ENCODE data around the gene RAB31.
"Not testable (repeated sequence)": the region's sequence is repeated elsewhere in the genome, so short reads cannot be mapped to it uniquely, and the experiment has no call there.

RAB31 gene

GRCh38 chr18:9848170-9848879 lies 140.2 kb downstream of the RAB31 start:
- DNase-seq, result no peak

DNA sequence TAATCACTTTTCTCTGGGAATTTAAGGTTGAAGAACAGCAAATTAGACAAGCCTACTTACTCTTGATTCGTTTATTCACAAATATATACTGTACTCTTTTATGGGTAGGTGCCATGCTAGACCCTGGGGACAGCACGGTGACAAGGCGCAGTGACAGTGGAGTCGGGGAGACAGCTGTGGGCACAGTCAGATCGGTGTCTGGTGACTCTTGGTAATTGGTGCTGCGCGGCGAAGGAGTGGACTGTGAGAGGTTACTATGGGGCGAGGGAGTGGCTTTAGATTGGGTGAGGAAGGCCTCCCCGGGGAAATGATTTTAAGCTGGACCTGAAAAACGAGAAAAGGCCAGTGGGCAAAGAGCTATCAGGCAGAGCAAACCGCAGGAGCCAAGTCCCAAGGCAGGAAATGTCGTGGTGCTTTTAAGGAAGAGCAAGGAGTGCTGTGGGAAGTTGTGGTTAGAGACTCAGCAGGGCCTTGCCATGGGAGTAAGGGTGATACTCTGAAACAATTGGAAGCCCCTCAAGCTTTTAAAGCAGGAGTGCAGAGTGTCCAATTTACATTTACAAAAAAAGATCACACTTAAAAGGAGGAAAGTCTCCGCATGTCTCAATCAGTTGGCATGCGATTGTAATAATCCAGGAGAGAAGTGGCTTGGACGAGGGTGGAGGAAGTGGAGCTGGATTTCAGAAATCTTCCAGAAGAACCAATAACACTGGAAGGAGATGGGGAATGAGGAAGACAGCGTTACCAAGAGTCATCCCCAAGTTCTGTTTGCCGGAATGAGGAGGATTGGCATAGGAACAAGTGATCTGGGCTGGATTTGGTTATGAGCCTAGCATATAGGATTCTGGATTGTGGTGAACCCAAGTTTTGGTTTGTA lies 141.5 kb downstream of the RAB31 start:
- no peak for DNase-seq

GRCh38 chr18:9850309-9850708 lies 142.2 kb downstream of the RAB31 start:
- no peak for DNase-seq

GRCh38 chr18:9851511-9851910 lies 143.4 kb downstream of the RAB31 start:
- no peak for DNase-seq

DNA sequence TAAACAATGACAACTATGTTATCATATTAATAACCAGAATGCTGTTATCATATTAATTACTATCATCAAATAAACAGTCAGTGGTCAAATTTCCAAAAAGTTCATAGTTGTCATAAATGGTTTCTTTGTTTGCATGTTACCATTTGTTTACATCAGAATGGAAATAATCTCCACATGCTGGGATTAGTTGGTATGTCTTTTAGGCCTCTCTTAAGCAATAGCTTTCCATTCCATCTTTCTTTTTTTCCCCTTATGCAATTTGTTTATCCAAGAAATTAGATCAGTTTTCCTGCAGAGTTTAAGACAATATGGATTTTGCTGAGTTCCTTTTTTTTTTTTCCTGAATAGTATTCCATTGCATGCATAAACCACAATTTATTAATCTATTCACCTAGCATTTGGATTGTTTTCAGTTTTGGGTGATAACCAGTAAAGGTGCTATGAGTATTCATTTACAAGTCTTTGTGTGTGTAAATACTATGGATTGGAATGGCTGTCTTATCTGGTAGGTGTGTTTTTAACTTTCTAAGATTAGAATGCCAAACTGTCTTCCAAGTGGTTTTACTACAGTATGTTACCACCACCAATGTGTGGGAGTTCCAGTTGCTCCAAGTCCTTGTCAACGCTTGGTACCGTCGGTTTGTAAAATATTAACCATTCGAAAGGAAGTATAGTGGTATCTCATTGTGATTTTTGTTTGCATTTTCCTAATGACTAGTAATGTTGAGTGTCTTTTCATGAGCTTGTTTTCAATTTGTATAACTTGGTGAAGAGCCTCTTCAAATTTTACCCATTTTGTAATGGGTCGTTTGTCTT lies 144.4 kb downstream of the RAB31 start:
- DNase-seq, result no peak

DNA sequence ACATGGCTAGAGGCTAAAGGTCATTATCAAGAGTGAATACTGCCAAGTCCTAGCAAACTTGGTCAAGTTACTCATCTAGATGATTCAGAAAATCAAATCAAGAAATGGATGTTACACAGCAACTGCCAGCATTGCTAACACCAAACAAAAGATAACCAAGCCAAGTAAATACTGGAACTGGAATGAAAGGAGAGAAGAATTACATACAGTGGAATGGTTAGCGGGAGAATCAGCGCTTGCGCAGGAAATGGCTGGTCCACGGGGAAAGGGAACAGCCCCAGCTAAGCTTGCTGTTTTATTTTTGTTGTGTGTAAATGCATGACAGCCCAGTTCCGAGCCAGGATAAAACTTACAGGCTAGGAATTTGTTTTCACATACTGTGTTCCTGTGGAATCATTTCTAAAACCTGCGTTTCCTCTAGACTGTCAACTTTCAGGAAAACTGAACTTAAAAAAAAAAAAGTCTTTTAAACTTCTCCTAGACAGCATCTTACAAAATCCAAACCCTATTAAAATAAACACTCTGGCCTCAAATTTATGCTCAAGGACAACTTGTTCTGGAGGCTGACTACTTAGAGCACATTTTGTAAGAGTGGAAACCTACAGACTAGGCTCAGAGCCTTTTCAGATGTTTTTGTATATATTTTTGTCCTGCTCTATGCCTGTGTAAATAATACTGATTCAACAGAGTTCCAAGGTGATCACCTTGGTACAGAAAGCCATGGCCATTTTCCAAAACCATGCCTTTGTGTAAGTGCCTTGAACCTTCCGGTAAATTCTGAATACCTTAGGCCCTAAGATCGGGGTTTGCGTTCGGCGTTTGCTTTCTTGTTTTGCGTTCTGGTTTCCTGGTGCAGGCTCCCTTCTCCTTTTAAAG lies 146.9 kb downstream of the RAB31 start:
- no peak for DNase-seq

- no peak for DNase-seq
Observed at GRCh38 chr18:9855681-9856080, 147.6 kb downstream of the RAB31 start.

GRCh38 chr18:9856092-9856491 lies 148.0 kb downstream of the RAB31 start:
- DNase-seq, result no peak

- DNase-seq, result not testable (repeated sequence)
Observed at GRCh38 chr18:9857479-9857998, 149.4 kb downstream of the RAB31 start.

DNA sequence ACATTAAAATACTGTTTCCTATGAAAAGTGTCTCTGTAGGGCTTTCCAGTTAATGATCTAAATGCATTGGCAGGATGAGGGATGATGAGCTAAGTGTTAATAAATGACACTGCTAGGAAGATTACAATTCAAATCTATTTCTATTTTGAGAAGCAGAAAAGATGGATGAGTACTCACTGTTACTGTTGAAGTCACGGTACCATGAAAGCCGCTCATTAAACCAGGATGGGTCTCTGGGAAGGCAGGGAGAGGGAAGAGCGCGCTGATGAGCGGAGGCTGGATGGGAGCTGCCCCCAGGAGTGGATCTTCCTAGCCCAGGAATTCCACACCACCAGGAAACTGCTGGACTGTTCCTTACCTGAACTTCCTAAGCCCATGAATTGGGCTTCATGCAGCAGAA lies 150.5 kb downstream of the RAB31 start:
- DNase-seq, result no peak

- no peak for DNase-seq
Observed at GRCh38 chr18:9859232-9859631, 151.1 kb downstream of the RAB31 start.

GRCh38 chr18:9860682-9861081 lies 152.6 kb downstream of the RAB31 start:
- DNase-seq, result no peak

DNA sequence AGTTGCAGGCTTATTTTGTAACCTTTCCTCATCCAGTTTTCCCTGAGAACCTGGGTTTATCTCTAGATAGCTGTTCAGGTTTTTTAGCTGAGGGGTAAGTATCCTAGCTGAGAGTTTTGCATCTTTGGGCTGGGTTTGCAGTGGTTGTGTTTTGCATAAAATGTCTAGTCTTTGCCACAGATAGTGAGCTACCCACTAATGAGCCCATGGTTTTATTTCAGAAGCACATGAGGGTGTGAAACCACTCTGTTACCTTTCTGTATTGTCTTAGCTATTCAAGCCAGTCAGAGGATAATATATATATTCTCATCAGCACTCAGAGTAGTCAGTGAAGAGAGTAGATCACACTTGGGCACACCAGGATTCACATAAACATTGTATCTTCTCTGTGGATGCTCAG lies 153.1 kb downstream of the RAB31 start:
- no peak for DNase-seq

DNA sequence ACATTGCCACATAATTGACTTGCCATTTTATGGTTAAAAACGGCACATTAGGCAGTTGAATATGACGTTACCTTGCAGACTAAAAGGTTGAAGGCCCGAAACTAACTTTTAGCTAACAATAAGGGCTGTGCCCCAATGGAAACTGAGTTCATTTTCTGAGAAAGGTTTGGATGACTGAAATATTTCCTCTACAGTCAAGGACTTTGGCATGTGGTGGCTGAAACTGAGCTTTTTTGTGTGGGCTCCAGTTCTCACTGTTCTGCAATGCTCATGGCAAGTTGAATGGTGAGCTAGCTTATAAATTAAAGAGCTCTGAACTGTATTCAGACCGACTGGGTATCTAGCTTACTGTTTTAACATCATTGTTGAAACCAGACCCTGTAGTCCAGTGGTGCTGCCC lies 153.8 kb downstream of the RAB31 start:
- no peak for DNase-seq

DNA sequence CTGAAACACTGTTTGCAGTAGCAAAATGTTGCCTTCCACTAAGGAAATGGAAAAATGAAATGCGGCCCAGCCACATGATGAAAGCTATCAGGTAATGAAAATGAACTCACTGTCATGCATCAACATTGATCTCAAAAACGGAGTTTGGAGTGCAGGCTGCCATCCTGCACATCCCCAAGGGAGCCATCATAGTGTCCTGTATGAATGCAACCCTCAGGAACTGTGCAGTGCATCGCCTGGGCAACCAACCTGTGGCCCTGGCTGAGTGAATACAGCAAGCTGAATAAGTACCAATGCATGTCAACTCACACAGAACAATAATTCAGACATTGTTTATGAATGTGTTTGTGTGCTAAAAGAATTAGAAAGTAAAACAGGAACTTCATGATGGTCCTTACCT lies 154.6 kb downstream of the RAB31 start:
- DNase-seq, result no peak

- no peak for DNase-seq
Observed at GRCh38 chr18:9863282-9863681, 155.2 kb downstream of the RAB31 start.

DNA sequence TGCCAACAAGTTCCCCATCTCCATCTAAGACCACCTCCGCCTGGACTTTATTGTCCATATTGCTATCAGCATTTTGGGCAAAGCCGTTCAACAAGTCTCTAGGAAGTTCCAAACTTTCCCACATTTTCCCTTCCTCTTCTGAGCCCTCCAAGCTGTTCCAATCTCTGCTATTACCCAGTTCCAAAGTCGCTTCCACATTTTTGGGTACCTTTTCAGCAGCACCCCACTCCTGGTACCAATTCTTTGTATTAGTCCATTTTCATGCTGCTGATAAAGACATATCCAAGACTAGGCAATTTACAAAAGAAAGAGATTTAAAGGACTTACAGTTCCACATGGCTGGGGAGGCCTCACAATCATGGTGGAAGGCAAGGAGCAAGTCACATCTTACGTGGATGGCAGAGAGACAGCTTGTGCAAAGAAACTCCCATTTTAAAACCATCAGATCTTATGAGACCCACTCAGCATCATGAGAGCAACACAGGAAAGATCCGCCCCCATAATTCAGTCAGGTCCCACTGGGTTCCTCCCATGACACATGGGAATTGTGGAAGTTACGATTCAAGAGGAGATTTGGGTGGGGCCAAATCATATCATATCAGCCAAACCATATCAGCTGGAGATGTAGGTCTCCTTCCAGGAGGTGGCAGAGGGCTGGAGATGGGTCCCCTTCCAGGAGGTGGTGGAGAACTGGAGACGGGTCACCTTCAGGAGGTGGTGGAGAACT lies 157.8 kb downstream of the RAB31 start:
- no peak for DNase-seq

DNA sequence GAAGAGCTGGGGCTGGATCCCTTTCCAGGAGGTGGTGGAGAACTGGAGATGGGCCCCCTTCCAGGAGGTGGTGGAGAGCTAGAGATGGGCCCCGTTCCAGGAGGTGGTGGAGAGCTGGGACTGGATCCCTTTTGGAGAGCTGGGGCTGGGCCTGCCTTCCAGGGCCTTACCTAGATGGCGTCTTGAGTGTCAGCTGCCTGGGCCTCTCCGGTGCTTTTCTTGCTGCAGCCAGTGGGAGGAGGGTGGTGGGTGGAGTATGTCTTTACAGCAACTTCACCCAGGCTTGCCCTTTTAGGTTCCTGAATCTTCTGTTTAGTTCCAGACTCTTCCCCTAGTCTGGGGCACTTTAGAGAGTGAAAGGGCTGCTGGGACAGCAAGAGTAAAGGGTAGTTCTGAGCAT lies 158.5 kb downstream of the RAB31 start:
- DNase-seq, result no peak

- DNase-seq, result no peak
Observed at GRCh38 chr18:9867071-9867594, 159.0 kb downstream of the RAB31 start.

DNA sequence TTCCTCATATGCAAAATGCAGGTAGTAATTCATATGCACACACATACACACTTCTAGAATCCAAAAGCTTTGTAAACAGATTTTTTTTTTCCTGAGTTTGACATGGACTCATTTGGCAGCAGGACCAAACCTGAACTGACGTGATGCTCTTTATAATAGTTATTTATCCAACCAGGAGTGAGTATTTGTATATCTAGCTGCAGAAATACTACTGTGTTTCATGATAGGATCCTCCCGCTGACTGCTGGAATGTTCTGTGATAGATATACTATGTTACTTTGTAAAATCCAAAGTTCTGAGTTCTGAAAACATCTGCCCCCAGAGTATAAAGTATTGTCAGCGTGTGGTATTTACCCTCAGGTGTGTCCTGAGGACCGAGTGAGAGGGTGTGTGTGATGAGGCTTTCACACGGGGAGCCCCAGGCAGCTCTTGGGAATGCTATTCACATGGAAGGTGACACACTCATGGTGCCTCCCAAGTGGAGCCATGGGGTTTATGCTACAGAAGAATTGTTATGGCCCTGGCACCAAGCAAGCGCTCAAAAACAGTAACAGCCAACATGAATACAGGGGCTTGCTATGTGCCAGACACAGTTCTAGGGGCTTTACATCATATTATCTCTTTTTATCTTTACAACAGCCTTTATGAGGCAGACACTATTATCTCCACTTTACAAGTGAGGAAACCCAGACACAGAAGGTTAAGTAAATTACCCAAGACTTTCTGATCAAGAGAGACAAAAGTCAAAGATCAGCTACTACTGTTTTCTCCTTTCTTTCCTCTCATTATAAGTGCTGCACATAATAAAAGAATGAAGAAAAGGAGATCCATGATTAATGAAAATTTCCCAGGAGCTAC lies 161.0 kb downstream of the RAB31 start:
- no peak for DNase-seq

All from stimulated activated CD4-positive, alpha-beta T cell treated with anti-CD3 and anti-CD28 coated beads, Interleukin-4, amount 100 ng/mL, for 1 hour (primary cell).